HPDE6-E6E7 (cell line): Measurements from ENCODE around the gene C13orf46.
A peak's percentile ranks its signal among the peaks of the same experiment; 100 is the strongest.
"Not testable (repeated sequence)": the region's sequence is repeated elsewhere in the genome, so short reads cannot be mapped to it uniquely, and the experiment has no call there.

Source experiments
- DNase-seq: peaks from one replicate; pipeline ENCODE4 v3.0.0; 2011; ENCODE audit warnings: missing footprints; ENCODE audit errors: extremely low spot score

Gene C13orf46

GRCh38 chr13:113973218-113974164 lies at the start of gene C13orf46:
C13orf46 (minus strand) TSS chr13:113974076; CDS start chr13:113973997, 79 bp downstream.
- no peak for DNase-seq

GRCh38 chr13:114022876-114023275 lies 49.0 kb upstream of the C13orf46 start:
- DNase-seq = no peak

GRCh38 chr13:114022309-114022669 lies 48.4 kb upstream of the C13orf46 start:
- no peak for DNase-seq

GRCh38 chr13:114021464-114022308 lies 47.8 kb upstream of the C13orf46 start:
- no peak for DNase-seq

- no peak for DNase-seq
Measured at GRCh38 chr13:114020750-114021463, 47.0 kb upstream of the C13orf46 start.

GRCh38 chr13:114020134-114020533 lies 46.3 kb upstream of the C13orf46 start:
- DNase-seq = not testable (repeated sequence)

- DNase-seq = no peak
Measured at GRCh38 chr13:114019367-114019766, 45.5 kb upstream of the C13orf46 start.

- DNase-seq = no peak
Measured at GRCh38 chr13:114018461-114019055, 44.7 kb upstream of the C13orf46 start.

- no peak for DNase-seq
Measured at GRCh38 chr13:114017966-114018365, 44.1 kb upstream of the C13orf46 start.

- DNase-seq = no peak
Measured at GRCh38 chr13:114017028-114017630, 43.3 kb upstream of the C13orf46 start.

- no peak for DNase-seq
Measured at GRCh38 chr13:114016321-114017027, 42.6 kb upstream of the C13orf46 start.

GRCh38 chr13:114015969-114016295 lies 42.1 kb upstream of the C13orf46 start:
- DNase-seq = no peak

- DNase-seq = peak; percentile 37
Measured at GRCh38 chr13:114015111-114015968, 41.5 kb upstream of the C13orf46 start.

- no peak for DNase-seq
Measured at GRCh38 chr13:114013952-114014629, 40.2 kb upstream of the C13orf46 start.

- no peak for DNase-seq
Measured at GRCh38 chr13:114013336-114013735, 39.5 kb upstream of the C13orf46 start.

- DNase-seq = no peak
Measured at GRCh38 chr13:114012921-114013320, 39.0 kb upstream of the C13orf46 start.

- DNase-seq = no peak
Measured at GRCh38 chr13:114012141-114012540, 38.3 kb upstream of the C13orf46 start.

- no peak for DNase-seq
Measured at GRCh38 chr13:114011226-114011625, 37.4 kb upstream of the C13orf46 start.
